WERI-Rb-1 (cell line): Measurements from ENCODE around the gene AVPR1B.
"Not testable (repeated sequence)": the region's sequence is repeated elsewhere in the genome, so short reads cannot be mapped to it uniquely, and the experiment has no call there.

Source experiments
- DNase-seq: peaks from one replicate; pipeline ENCODE4 v3.0.0-alpha.2; 2020
- H3K27ac ChIP-seq: fragments of 250-450 bp; sonication (Bioruptor Pico); 2 replicates; pipeline ENCODE4 v1.5.1; 2020; ENCODE audit warnings: mild to moderate bottlenecking, moderate library complexity
- H3K27me3 ChIP-seq: fragments of 250-450 bp; sonication (Bioruptor Pico); 2 replicates; pipeline ENCODE4 v1.5.1; 2021; ENCODE audit warnings: mild to moderate bottlenecking, low read depth, moderate library complexity; ENCODE audit not compliant: insufficient read depth, severe bottlenecking
- H3K36me3 ChIP-seq: fragments of 250-450 bp; sonication (Bioruptor Pico); 2 replicates; pipeline ENCODE4 v1.5.1; 2020; ENCODE audit warnings: mild to moderate bottlenecking, moderate library complexity
- H3K4me3 ChIP-seq: 2 replicates; pipeline ENCODE4 v1.5.1; 2011; ENCODE audit warnings: low read depth, mild to moderate bottlenecking, control low read depth, low read length
- H3K9me3 ChIP-seq: fragments of 250-450 bp; sonication (Bioruptor Pico); 2 replicates; pipeline ENCODE4 v1.5.1; 2021; ENCODE audit warnings: mild to moderate bottlenecking, moderate library complexity; ENCODE audit not compliant: severe bottlenecking
- CTCF ChIP-seq: IDR thresholded peaks from 2 replicates; pipeline ENCODE4 v1.5.1; 2011; ENCODE audit warnings: low read depth, mild to moderate bottlenecking, control low read depth, inconsistent platforms, low read length

The AVPR1B gene

GRCh38 chr1:206066479-206067171, 50.6 kb downstream of the AVPR1B start:
- H3K4me3 ChIP-seq = no peak overlapping the region
- peaks cover 34% of the 10 kb centered on the region for H3K27me3 ChIP-seq
- DNase-seq = peak; percentile 8
- H3K27ac ChIP-seq = no peak overlapping the region
- H3K9me3 ChIP-seq = peaks cover 14% of the 10 kb centered on the region
- TF ChIP-seq CTCF = no peak
- no peaks in the 10 kb centered on the region for H3K36me3 ChIP-seq

DNA sequence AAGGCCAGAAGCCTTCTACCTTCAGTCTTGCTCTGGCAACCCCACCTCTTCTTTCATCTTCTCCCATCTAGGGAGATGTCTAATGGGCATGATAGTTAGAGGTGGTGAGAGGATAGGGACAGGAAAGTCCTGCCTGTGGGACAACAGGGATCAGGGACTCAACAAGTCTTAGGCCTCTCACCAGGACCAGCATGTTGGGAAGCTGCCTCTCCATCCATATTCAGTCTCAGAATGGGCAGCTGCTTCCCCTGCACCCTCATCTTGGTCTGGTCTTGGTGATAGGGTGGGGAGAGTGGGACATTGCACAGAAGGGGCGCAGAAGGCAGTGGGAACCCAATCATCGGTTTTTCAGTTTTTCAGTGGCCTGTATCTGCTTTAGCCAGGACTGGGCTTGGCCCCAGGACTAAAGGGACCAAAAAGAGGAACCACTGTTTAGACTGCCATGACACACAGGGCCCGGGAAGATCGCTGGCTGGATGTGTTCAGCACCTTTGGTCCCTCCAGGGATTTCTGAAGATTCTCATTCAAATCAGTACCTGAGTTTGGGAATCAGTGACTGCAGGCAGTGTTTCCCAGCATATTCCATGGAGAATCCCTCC, 51.5 kb downstream of the AVPR1B start:
- no peak overlapping the region for H3K27ac ChIP-seq
- TF ChIP-seq CTCF = no peak

DNA sequence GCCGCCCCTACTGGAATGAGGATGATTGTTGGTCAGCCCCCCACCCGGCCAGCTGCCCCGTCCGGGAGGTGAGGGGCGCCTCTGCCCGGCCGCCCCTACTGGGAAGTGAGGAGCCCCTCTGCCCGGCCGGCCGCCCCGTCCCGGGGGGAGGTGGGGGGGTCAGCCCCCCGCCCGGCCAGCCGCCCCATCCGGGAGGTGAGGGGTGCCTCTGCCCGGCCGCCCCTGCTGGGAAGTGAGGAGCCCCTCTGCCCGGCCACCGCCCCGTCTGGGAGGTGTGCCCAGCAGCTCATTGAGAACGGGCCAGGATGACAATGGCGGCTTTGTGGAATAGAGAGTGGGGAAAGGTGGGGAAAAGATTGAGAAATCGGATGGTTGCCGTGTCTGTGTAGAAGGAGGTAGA, 52.7 kb downstream of the AVPR1B start:
- not testable (repeated sequence) for H3K36me3 ChIP-seq, H3K27ac ChIP-seq, DNase-seq, H3K4me3 ChIP-seq
- Histone ChIP-seq H3K9me3 (peaks cover 14% of the 10 kb centered on the region), H3K27me3 (peaks cover 30% of the 10 kb centered on the region)

More for the DNA sequence above, 51.5 kb downstream of the AVPR1B start:
- Histone ChIP-seq H3K9me3 (peaks cover 14% of the 10 kb centered on the region), H3K4me3 (no peak overlapping the region), H3K27me3 (peaks cover 32% of the 10 kb centered on the region), H3K36me3 (no peaks in the 10 kb centered on the region)
- DNase-seq = no peak

GRCh38 chr1:206064001-206064400, 53.2 kb downstream of the AVPR1B start:
- not testable (repeated sequence) for H3K27ac ChIP-seq, H3K4me3 ChIP-seq, DNase-seq, H3K36me3 ChIP-seq
- Histone ChIP-seq H3K27me3 (peaks cover 29% of the 10 kb centered on the region), H3K9me3 (peaks cover 14% of the 10 kb centered on the region)

DNA sequence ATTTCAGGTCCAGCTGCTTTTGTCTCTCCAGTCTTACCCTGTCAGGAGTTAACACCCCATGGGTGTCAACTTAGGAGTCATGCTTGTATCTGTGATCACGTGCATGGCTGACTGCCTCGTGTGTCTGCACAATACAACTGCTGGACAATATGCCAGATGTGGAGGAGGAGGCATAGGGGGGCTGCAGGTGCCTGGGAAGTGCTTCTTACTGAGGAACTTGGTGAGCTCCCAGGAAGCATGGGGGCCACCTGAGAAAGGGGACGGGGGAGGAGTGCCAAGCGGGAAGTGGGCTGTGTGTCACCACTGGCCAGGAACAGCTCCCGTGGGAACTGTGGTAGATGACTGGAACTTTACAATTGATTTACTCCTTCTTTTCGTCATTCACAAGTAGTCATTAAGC, 54.7 kb downstream of the AVPR1B start:
- H3K27me3 ChIP-seq = peaks cover 19% of the 10 kb centered on the region
- H3K27ac ChIP-seq = no peak overlapping the region
- H3K4me3 ChIP-seq = no peak overlapping the region
- peaks cover 14% of the 10 kb centered on the region for H3K9me3 ChIP-seq
- no peaks in the 10 kb centered on the region for H3K36me3 ChIP-seq
- no peak for DNase-seq
- no peak for TF ChIP-seq CTCF

- DNase-seq = no peak
- Histone ChIP-seq H3K9me3 (peaks cover 14% of the 10 kb centered on the region), H3K27me3 (peaks cover 18% of the 10 kb centered on the region), H3K4me3 (no peak overlapping the region), H3K36me3 (no peaks in the 10 kb centered on the region), H3K27ac (no peak overlapping the region)
- no peak for TF ChIP-seq CTCF
Measured at GRCh38 chr1:206060844-206061243, 56.3 kb downstream of the AVPR1B start.
